Measurements from ENCODE around the gene DHRS2. TPM values are rescaled to one million over a fixed set of nuclear protein-coding genes. Genes with fewer than 3 reads are reported as not detected.

Gene DHRS2
- total and polyA plus RNA-seq, 2 of the 13 experiments (the other 11 are each of a cell fraction or from before 2014, with no cell fraction given): 1,621 to 3,021 TPM

GRCh38 chr14:23610090-23610814 lies 25.9 kb upstream of the DHRS2 start (continued):
- no peak for TF ChIP-seq CTCF (CRISPR knock-in tag; IDR thresholded peaks at IDR 0.05)
- peak; percentile 16; the same call in 1 of the 2 replicates for TF ChIP-seq CREB3 (CRISPR knock-in tag; IDR thresholded peaks at IDR 0.05)
- TF ChIP-seq MEIS1 (CRISPR knock-in tag; IDR thresholded peaks at IDR 0.05; ENCODE audit: borderline replicate concordance): peak; percentile 66
- TF ChIP-seq SATB2 (CRISPR knock-in tag; IDR thresholded peaks at IDR 0.05): peak; percentile 52; the same call in 1 of the 2 replicates
- TF ChIP-seq TBX3 (IDR thresholded peaks at IDR 0.05; ENCODE audit: borderline replicate concordance): no peak; the same call in 1 of the 2 replicates
- TF ChIP-seq HMG20A (CRISPR knock-in tag; IDR thresholded peaks at IDR 0.05; ENCODE audit: borderline replicate concordance): peak; percentile 72; the same call in 1 of the 2 replicates
- TF ChIP-seq MLLT10 (CRISPR knock-in tag; IDR thresholded peaks at IDR 0.05): no peak
- peak; percentile 15 for TF ChIP-seq HNRNPH1 (optimal IDR thresholded peaks at IDR 0.05; ENCODE audit: low read depth, low read length)
- no peak for TF ChIP-seq ELK4 (CRISPR knock-in tag; IDR thresholded peaks at IDR 0.05; ENCODE audit: borderline replicate concordance)
- no peak; the same call in 1 of the 2 replicates for TF ChIP-seq ZNF501 (CRISPR knock-in tag; IDR thresholded peaks at IDR 0.05)
- TF ChIP-seq POLR2AphosphoS5 (IDR thresholded peaks at IDR 0.05; ENCODE audit: low read depth, low read length): peak; percentile 59; the same call in 1 of the 2 replicates
- TF ChIP-seq ZNF749 (CRISPR knock-in tag; IDR thresholded peaks at IDR 0.05; ENCODE audit: borderline replicate concordance): 0 out of 2 replicates have a peak, but pooled peaks have one; percentile 16
- TF ChIP-seq NFE2L2 (IDR thresholded peaks at IDR 0.05; ENCODE audit: low read length): 0 out of 2 replicates have a peak, but pooled peaks have one; percentile 1
- TF ChIP-seq ZMYM4 (CRISPR knock-in tag; IDR thresholded peaks at IDR 0.05): no peak; the same call in 1 of the 2 replicates
- TF ChIP-seq ATF6 (CRISPR knock-in tag; conservative IDR thresholded peaks at IDR 0.05): no peak
- TF ChIP-seq CCDC6 (CRISPR knock-in tag; IDR thresholded peaks at IDR 0.05): peak; percentile 62
- TF ChIP-seq CBX1 (IDR thresholded peaks at IDR 0.05; ENCODE audit: low read depth): no peak
- TF ChIP-seq SRSF1 (optimal IDR thresholded peaks at IDR 0.05; ENCODE audit: low read depth, low read length): no peak
- TF ChIP-seq PAWR (CRISPR knock-in tag; IDR thresholded peaks at IDR 0.05; ENCODE audit: borderline replicate concordance): peak; percentile 66; the same call in 1 of the 2 replicates
- TF ChIP-seq ZKSCAN5 (CRISPR knock-in tag; IDR thresholded peaks at IDR 0.05): no peak
- TF ChIP-seq GLI4 (CRISPR knock-in tag; IDR thresholded peaks at IDR 0.05; ENCODE audit: borderline replicate concordance): peak; percentile 55; the same call in 1 of the 2 replicates
- peak; percentile 73 for TF ChIP-seq ATF7-NPFF (CRISPR knock-in tag; IDR thresholded peaks at IDR 0.05; ENCODE audit: low read depth)

Measured in HepG2 (cell line).